ENCODE data around the gene HNF1B. TPM values are rescaled to one million over a fixed set of nuclear protein-coding genes. Genes with fewer than 3 reads are reported as not detected.

Gene HNF1B
- 16.4 to 19.5 TPM (median 18.7 TPM) in 5 replicates for total RNA-seq (2022; extraction: Qiagen RNA extraction)

DNA sequence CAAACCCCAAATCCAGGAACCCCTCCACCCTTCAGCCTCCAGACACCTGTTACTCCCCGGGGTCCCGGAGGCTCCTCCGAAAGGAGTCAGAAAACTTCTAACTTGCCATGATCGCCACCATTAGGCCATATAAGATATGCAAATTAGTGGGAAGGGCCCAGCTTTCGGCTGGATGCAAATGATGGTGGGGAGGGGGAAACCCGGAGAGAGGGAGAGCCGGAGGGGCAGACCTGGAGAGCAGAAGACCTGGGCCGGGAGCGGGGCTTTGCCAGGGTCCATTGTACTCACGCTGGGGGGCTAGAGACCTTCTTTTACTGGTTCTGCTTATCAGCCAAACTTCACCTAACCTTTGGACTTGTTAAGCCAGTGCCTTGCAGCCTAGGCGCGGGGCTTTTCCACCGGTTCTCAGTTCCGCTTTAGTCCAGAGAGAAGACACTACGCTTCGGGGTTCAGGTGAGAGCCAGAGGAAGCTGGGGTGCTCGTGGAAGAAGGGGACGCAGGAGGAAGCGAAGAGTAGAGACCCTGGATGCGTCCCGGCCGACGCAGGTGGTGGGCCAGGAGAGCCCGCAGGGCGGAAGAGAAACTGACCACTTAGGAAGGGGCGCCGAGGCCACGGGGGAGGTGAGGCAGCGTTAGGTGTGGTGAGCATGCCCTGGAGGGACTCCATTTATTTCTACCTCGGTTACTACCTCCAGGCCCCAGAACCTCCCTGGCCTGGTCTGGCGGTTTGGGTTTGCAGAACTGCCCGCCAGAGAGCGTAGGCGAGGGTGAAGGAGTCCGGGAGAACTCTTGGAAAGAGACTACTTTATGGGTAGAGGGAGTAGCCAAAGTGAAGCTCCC is at the start of gene HNF1B:
Gene HNF1B, minus strand, starts transcription at position 99 of the 840 bp plus-strand sequence. CDS start 175 bp downstream, outside the sequence.

DNA sequence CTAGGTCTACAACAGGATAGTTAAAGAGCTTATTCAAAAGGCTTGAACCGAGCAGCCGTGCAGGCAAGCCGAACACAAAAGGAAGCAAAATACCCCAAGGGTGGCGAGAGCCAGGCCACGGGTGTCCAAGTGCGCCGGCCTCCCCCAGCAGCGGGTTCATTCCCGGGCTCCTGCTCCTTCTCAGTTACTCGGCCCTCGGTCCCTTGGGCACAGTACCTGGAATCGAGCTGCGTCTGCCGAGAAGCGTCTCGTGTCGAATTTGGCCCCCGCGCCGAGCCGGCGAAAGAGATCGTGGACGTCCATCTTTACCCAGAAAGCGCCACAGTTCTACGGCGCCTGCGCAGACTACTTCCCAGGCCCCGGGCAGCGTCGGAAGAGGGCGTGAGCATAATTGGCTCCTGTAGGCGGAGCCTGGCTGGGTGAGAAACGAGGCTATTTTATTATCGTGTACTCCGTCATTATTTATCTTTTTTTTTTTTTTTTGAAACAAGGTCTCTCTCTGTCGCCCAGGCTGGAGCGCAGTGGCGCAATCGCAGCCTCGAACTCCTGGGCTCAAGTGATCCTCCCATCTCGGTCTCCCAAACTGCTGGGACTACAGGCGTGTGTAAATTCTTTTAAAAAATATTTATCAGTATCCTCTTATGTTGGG is 101.6 kb downstream of the HNF1B start, which contains the start of gene DDX52:
Gene DDX52, minus strand, starts transcription at position 329 of the 649 bp plus-strand sequence. Its CDS starts 26 bp downstream, at position 303.

Other genes starting within 250 kb of the HNF1B start
- gene SYNRG, start 135.6 kb downstream of the HNF1B start, total RNA-seq (2022; extraction: Qiagen RNA extraction) = 11.5 to 16.5 TPM (median 13.3 TPM) in 5 replicates
- 25.3 to 32.4 TPM (median 27.6 TPM) in 5 replicates for gene DDX52, start 101.6 kb downstream of the HNF1B start, total RNA-seq (2022; extraction: Qiagen RNA extraction)
- gene TBC1D3K, start 179.4 kb upstream of the HNF1B start, total RNA-seq (2022; extraction: Qiagen RNA extraction) = not detected in 5 replicates
- 9.0 to 12.6 TPM (median 11.7 TPM) in 5 replicates for gene TBC1D3L, start 244.0 kb upstream of the HNF1B start, total RNA-seq (2022; extraction: Qiagen RNA extraction)

Measured in A549 treated with Hydrocortisone at 1 μM for 4 hours (cell line).